ENCODE results near the gene NLRP6.

NLRP6 gene

GRCh38 chr11:250740-251299 lies 27.4 kb upstream of the NLRP6 start:
- peak; percentile 58 for TF ChIP-seq RAD21 (IDR thresholded peaks at IDR 0.05; ENCODE audit: low read depth)
- TF ChIP-seq FOXM1 (IDR thresholded peaks at IDR 0.05; ENCODE audit: borderline replicate concordance, low read depth): no peak

GRCh38 chr11:251550-251949 lies 26.7 kb upstream of the NLRP6 start:
- no peak for TF ChIP-seq FOXM1 (IDR thresholded peaks at IDR 0.05; ENCODE audit: borderline replicate concordance, low read depth)
- TF ChIP-seq CREB1 (IDR thresholded peaks at IDR 0.05; ENCODE audit: low read depth): no peak
- TF ChIP-seq RAD21 (IDR thresholded peaks at IDR 0.05; ENCODE audit: low read depth): no peak
- TF ChIP-seq YY1 (IDR thresholded peaks at IDR 0.05; ENCODE audit: low read depth): no peak
- TF ChIP-seq NFIC (IDR thresholded peaks at IDR 0.05): no peak
- no peak for TF ChIP-seq EGR1 (IDR thresholded peaks at IDR 0.05)
- TF ChIP-seq USF1 (IDR thresholded peaks at IDR 0.05): no peak

- TF ChIP-seq EGR1 (IDR thresholded peaks at IDR 0.05) (no peak), FOXM1 (IDR thresholded peaks at IDR 0.05; ENCODE audit: borderline replicate concordance, low read depth) (no peak), ZBTB7A (IDR thresholded peaks at IDR 0.05; ENCODE audit: low read depth) (no peak), EP300 (IDR thresholded peaks at IDR 0.05; ENCODE audit: borderline replicate concordance) (no peak), MAX (IDR thresholded peaks at IDR 0.05) (no peak), RAD21 (IDR thresholded peaks at IDR 0.05; ENCODE audit: low read depth) (no peak), TCF12 (IDR thresholded peaks at IDR 0.05; ENCODE audit: low read depth) (no peak)
Measured at GRCh38 chr11:252666-253065, 25.5 kb upstream of the NLRP6 start.

GRCh38 chr11:253160-253885 lies 24.9 kb upstream of the NLRP6 start:
- TF ChIP-seq EGR1 (IDR thresholded peaks at IDR 0.05): no peak
- no peak for TF ChIP-seq YY1 (IDR thresholded peaks at IDR 0.05; ENCODE audit: low read depth)
- no peak for TF ChIP-seq USF1 (IDR thresholded peaks at IDR 0.05)
- TF ChIP-seq FOXM1 (IDR thresholded peaks at IDR 0.05; ENCODE audit: borderline replicate concordance, low read depth): no peak
- no peak for TF ChIP-seq TEAD4 (IDR thresholded peaks at IDR 0.05)
- TF ChIP-seq RAD21 (IDR thresholded peaks at IDR 0.05; ENCODE audit: low read depth): no peak
- TF ChIP-seq ZBTB7A (IDR thresholded peaks at IDR 0.05; ENCODE audit: low read depth): no peak
- TF ChIP-seq TAF1 (IDR thresholded peaks at IDR 0.05; ENCODE audit: low read depth): no peak
- no peak for TF ChIP-seq CREB1 (IDR thresholded peaks at IDR 0.05; ENCODE audit: low read depth)
- no peak for TF ChIP-seq EP300 (IDR thresholded peaks at IDR 0.05; ENCODE audit: borderline replicate concordance)

GRCh38 chr11:253886-254270 lies 24.3 kb upstream of the NLRP6 start:
- TF ChIP-seq MAX (IDR thresholded peaks at IDR 0.05): no peak
- TF ChIP-seq REST (IDR thresholded peaks at IDR 0.05; ENCODE audit: low read depth): no peak
- TF ChIP-seq TEAD4 (IDR thresholded peaks at IDR 0.05): no peak
- no peak for TF ChIP-seq FOXM1 (IDR thresholded peaks at IDR 0.05; ENCODE audit: borderline replicate concordance, low read depth)
- TF ChIP-seq USF1 (IDR thresholded peaks at IDR 0.05): no peak
- TF ChIP-seq ZBTB7A (IDR thresholded peaks at IDR 0.05; ENCODE audit: low read depth): no peak
- no peak for TF ChIP-seq NFIC (IDR thresholded peaks at IDR 0.05)
- TF ChIP-seq EGR1 (IDR thresholded peaks at IDR 0.05): no peak
- TF ChIP-seq TCF12 (IDR thresholded peaks at IDR 0.05; ENCODE audit: low read depth): no peak
- no peak for TF ChIP-seq CREB1 (IDR thresholded peaks at IDR 0.05; ENCODE audit: low read depth)
- no peak for TF ChIP-seq RAD21 (IDR thresholded peaks at IDR 0.05; ENCODE audit: low read depth)
- no peak for TF ChIP-seq CEBPB (IDR thresholded peaks at IDR 0.05)
- no peak for TF ChIP-seq YY1 (IDR thresholded peaks at IDR 0.05; ENCODE audit: low read depth)
- no peak for TF ChIP-seq TAF1 (IDR thresholded peaks at IDR 0.05; ENCODE audit: low read depth)
- TF ChIP-seq EP300 (IDR thresholded peaks at IDR 0.05; ENCODE audit: borderline replicate concordance): no peak

- TF ChIP-seq CEBPB (IDR thresholded peaks at IDR 0.05) (no peak), MAX (IDR thresholded peaks at IDR 0.05) (no peak)
Measured at GRCh38 chr11:255176-255575, 23.0 kb upstream of the NLRP6 start.

GRCh38 chr11:255816-256215 lies 22.4 kb upstream of the NLRP6 start:
- TF ChIP-seq NFIC (IDR thresholded peaks at IDR 0.05): no peak
- no peak for TF ChIP-seq ZBTB7A (IDR thresholded peaks at IDR 0.05; ENCODE audit: low read depth)
- TF ChIP-seq RAD21 (IDR thresholded peaks at IDR 0.05; ENCODE audit: low read depth): no peak
- no peak for TF ChIP-seq EP300 (IDR thresholded peaks at IDR 0.05; ENCODE audit: borderline replicate concordance)
- no peak for TF ChIP-seq FOXM1 (IDR thresholded peaks at IDR 0.05; ENCODE audit: borderline replicate concordance, low read depth)
- no peak for TF ChIP-seq TCF12 (IDR thresholded peaks at IDR 0.05; ENCODE audit: low read depth)
- TF ChIP-seq EGR1 (IDR thresholded peaks at IDR 0.05): no peak
- TF ChIP-seq CEBPB (IDR thresholded peaks at IDR 0.05): no peak
- no peak for TF ChIP-seq YY1 (IDR thresholded peaks at IDR 0.05; ENCODE audit: low read depth)
- TF ChIP-seq CREB1 (IDR thresholded peaks at IDR 0.05; ENCODE audit: low read depth): no peak
- TF ChIP-seq TEAD4 (IDR thresholded peaks at IDR 0.05): no peak
- TF ChIP-seq MAX (IDR thresholded peaks at IDR 0.05): no peak

Measured in Ishikawa (cell line).